CD14-positive monocyte (primary cell): Measurements from ENCODE around the gene FAM83B. TPM values are rescaled to one million over a fixed set of nuclear protein-coding genes. Genes with fewer than 3 reads are reported as not detected.
A peak's percentile ranks its signal among the peaks of the same experiment; 100 is the strongest.

ENCODE experiments used
- DNase-seq, 3 donors: peaks; one replicate each; pipeline ENCODE4 v3.0.0-alpha.2; 2011 to 2022
- H2AFZ ChIP-seq: 2 replicates; pipeline ENCODE4 v1.6.0; 2012; ENCODE audit warnings: mild to moderate bottlenecking, low read depth, low read length, inconsistent platforms; ENCODE audit not compliant: insufficient read depth, poor library complexity, severe bottlenecking
- H3K27ac ChIP-seq, 2 donors: 1 replicate in 1 of 2; 2 replicates in 1 of 2; pipeline ENCODE4 v1.5.1; 2012 to 2013; ENCODE audit warnings: low read length in 2 of 2, control low read depth in 1 of 2, inconsistent platforms in 1 of 2, low read depth in 1 of 2, mild to moderate bottlenecking in 1 of 2
- H3K27me3 ChIP-seq, 2 donors: one replicate each; pipeline versions ENCODE4 v1.6.0 to v1.6.1; 2011 to 2013; ENCODE audit warnings: low read length in 2 of 2; ENCODE audit not compliant: control insufficient read depth in 2 of 2, insufficient read depth in 2 of 2
- H3K36me3 ChIP-seq, 2 donors: replicated peaks in 1 of 2; 1 replicate in 1 of 2; 2 replicates in 1 of 2; pipeline versions ENCODE4 v1.5.1 to v1.6.1; 2012 to 2013; ENCODE audit warnings: low read length in 2 of 2, control low read depth in 1 of 2, inconsistent platforms in 1 of 2, mild to moderate bottlenecking in 1 of 2; ENCODE audit not compliant: insufficient read depth in 2 of 2, control insufficient read depth in 1 of 2
- H3K4me1 ChIP-seq, 2 donors: 1 replicate in 1 of 2; 2 replicates in 1 of 2; pipeline versions ENCODE4 v1.5.1 to v1.6.1; 2012 to 2013; ENCODE audit warnings: low read length in 2 of 2, control low read depth in 1 of 2, inconsistent platforms in 1 of 2, mild to moderate bottlenecking in 1 of 2, moderate library complexity in 1 of 2; ENCODE audit not compliant: insufficient read depth in 2 of 2, control insufficient read depth in 1 of 2
- H3K4me2 ChIP-seq: replicated peaks from 2 replicates; pipeline ENCODE3; 2012; ENCODE audit warnings: low read length, moderate library complexity, mild to moderate bottlenecking; ENCODE audit not compliant: poor library complexity, severe bottlenecking; ENCODE audit errors: extremely low read depth
- H3K4me3 ChIP-seq, 3 experiments: fragments of 200-600 bp in 1 of 3; sonication (generic) in 1 of 3; replicated peaks in 1 of 3; 1 replicate in 2 of 3; 2 replicates in 1 of 3; pipeline ENCODE4 v1.5.1; 2011 to 2013; ENCODE audit warnings: low read length in 3 of 3, mild to moderate bottlenecking in 3 of 3, control low read depth in 2 of 3, low read depth in 2 of 3, inconsistent platforms in 1 of 3, moderate library complexity in 1 of 3
- H3K79me2 ChIP-seq: 2 replicates; pipeline ENCODE4 v1.6.0; 2012; ENCODE audit warnings: mild to moderate bottlenecking, control low read depth, inconsistent platforms, low read length, moderate library complexity; ENCODE audit not compliant: insufficient read depth
- H3K9ac ChIP-seq: 2 replicates; pipeline ENCODE4 v1.6.0; 2017; ENCODE audit warnings: low read length, mild to moderate bottlenecking; ENCODE audit not compliant: insufficient read depth, poor library complexity, severe bottlenecking
- H3K9me3 ChIP-seq, 2 donors: replicated peaks in 1 of 2; 1 replicate in 1 of 2; 2 replicates in 1 of 2; pipeline versions ENCODE4 v1.5.1 to v1.6.1; 2012 to 2013; ENCODE audit warnings: low read length in 2 of 2, control low read depth in 1 of 2; ENCODE audit not compliant: control insufficient read depth in 1 of 2, insufficient read depth in 1 of 2
- H4K20me1 ChIP-seq: 2 replicates; pipeline ENCODE4 v1.6.0; 2012; ENCODE audit warnings: mild to moderate bottlenecking, low read length, control low read depth, moderate library complexity; ENCODE audit not compliant: insufficient read depth
- H3K27ac Mint-ChIP-seq, 7 donors: one replicate each; pipeline ENCODE4 v1.8.0; 2020; ENCODE audit warnings: mild to moderate bottlenecking in 7 of 7, mixed read lengths in 7 of 7, moderate library complexity in 6 of 7, inconsistent platforms in 2 of 7
- H3K27me3 Mint-ChIP-seq, 3 donors: one replicate each; pipeline ENCODE4 v1.8.0; 2021 to 2022; ENCODE audit warnings: low read depth in 3 of 3, mild to moderate bottlenecking in 3 of 3, mixed read lengths in 3 of 3, moderate library complexity in 3 of 3, inconsistent platforms in 1 of 3
- H3K36me3 Mint-ChIP-seq, 2 donors: one replicate each; pipeline ENCODE4 v1.8.0; 2020; ENCODE audit warnings: mixed read lengths in 2 of 2, inconsistent platforms in 1 of 2, mild to moderate bottlenecking in 1 of 2
- H3K4me1 Mint-ChIP-seq: one replicate; pipeline ENCODE4 v1.8.0; 2020; ENCODE audit warnings: mild to moderate bottlenecking, mixed read lengths
- H3K4me3 Mint-ChIP-seq, 2 donors: one replicate each; pipeline ENCODE4 v1.8.0; 2020; ENCODE audit warnings: mild to moderate bottlenecking in 2 of 2, mixed read lengths in 2 of 2, moderate library complexity in 1 of 2
- H3K9me3 Mint-ChIP-seq, 7 donors: one replicate each; pipeline ENCODE4 v1.8.0; 2020 to 2022; ENCODE audit warnings: mixed read lengths in 7 of 7, mild to moderate bottlenecking in 6 of 7, moderate library complexity in 6 of 7, inconsistent platforms in 2 of 7
- WGBS: methylation state at CpG from one replicate; pipeline ENCODE4 v1.1.5; 2013; ENCODE audit warnings: missing lambda C conversion rate; ENCODE audit not compliant: insufficient coverage; 5-methylcytosine and 5-hydroxymethylcytosine counted together
- intact Hi-C, 2 donors: fragments of 100-400 bp; cut with micrococcal nuclease; formaldehyde crosslinking; loops; one replicate each; pipeline versions ENCODE4 v1.15.0 to v1.15.1; 2023
- polyA plus RNA-seq, 3 donors: library from polyadenylated mRNA; depleted of rRNA in 1 of 3; unstranded in 2 of 3; stranded (reverse) in 1 of 3; fragments of 300-500 nt in 2 of 3; fragments of >200 nt in 1 of 3; fragmentation: Illumina TruSeq in 2 of 3; gene quantifications; 1 replicate in 2 of 3; 2 replicates in 1 of 3; pipeline ENCODE4 v1.2.3, GENCODE V29; 2012 to 2021
- TF ChIP-seq, protein P1 (sequence below): fragments of 200-600 bp; IDR thresholded peaks from one replicate; pipeline ENCODE4 v1.8.0; 2022; ENCODE audit warnings: antibody characterized with exemption, mild to moderate bottlenecking

FAM83B gene
- polyA plus RNA-seq, 3 donors = not detected

DNA sequence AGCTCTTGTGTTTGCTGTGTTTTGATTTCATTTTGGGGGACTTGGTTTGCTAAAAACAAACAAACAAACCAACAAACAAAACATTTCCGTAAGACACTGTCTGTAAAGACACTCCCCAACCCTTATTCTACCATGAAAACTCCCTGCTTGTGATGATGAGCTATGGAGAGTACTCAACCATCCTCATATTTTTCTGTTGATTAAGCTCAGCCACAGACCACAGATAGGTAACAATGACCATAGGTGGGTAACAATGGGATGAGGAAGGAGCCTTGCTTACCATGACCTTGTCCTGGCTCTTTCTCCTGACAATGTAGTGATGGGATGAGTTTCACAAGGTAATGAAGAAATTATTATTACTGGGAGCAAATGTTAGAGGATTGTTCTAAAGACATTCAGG, 11.4 kb upstream of the FAM83B start:
- peaks cover 0 to 7% (median 1%) of the 10 kb centered on the region in 7 donors for H3K9me3 Mint-ChIP-seq
- H3K36me3 ChIP-seq = no peaks in the 10 kb centered on the region
- intact Hi-C loops = no loop called here

DNA sequence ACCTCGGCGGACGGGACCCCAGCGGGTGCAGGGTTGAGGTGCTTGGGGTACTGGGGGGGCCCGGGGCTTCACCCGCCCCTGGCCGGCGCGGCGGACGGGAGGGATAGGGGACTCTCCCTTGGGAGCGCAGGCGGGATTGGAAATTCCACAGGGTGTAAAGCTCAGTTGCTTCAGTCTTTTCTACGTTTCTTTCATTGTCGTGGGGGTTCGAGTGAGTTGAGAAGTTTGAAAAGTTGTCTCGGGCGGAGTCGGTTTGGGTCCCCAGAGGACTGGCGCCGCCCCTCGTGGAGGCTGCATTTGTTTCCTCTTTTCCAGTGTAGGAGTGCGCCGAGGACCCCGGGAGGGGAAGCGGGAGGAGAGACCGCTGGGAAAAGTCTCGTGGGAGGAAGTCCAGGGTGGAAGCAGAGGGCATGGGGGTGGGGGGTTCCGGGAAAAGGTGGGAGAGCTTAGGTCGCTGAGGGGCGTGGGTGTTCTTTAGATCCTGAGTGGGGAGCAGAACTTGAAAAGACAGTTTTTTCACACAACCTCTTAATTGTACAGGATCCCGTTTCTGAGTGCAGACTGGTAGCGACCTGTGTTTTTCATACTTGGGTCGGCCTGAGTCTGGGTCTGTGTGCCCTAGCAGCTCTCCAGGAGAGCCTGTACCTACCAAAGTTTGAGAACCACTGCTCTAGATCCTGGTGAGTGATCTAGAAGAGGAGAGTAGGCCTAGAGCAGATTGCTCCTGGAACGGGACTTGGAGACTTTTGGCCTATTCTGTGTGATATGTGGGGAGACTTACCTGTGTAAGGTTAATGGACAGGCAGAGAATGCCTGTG, 495 bp downstream of the FAM83B start:
- Histone ChIP-seq H2AFZ (no peak overlapping the region), H3K36me3 (no peaks in the 10 kb centered on the region), H3K79me2 (no peaks in the 10 kb centered on the region), H3K4me1 (no peaks in the 10 kb centered on the region), H3K4me3 (peak overlapping the region in 1 of 3 experiments; percentile 43), H3K27ac (no peak overlapping the region), H3K4me2 (peak overlapping the region; percentile 43), H3K9me3 (peaks cover 0 to 7% of the 10 kb centered on the region in 2 donors), H3K27me3 (peaks cover 18 to 31% of the 10 kb centered on the region in 2 donors), H4K20me1 (no peaks in the 10 kb centered on the region), H3K9ac (no peak overlapping the region)
- H3K27ac Mint-ChIP-seq = no peak overlapping the region
- intact Hi-C loops = no loop called here
- H3K4me3 Mint-ChIP-seq = peak overlapping the region; percentile 47 to 90
- H3K36me3 Mint-ChIP-seq = peaks cover 0 to 2% of the 10 kb centered on the region in 2 donors
- 6% methylated on average over 30 of the region's 35 CpGs for WGBS
- TF ChIP-seq, protein P1, sequence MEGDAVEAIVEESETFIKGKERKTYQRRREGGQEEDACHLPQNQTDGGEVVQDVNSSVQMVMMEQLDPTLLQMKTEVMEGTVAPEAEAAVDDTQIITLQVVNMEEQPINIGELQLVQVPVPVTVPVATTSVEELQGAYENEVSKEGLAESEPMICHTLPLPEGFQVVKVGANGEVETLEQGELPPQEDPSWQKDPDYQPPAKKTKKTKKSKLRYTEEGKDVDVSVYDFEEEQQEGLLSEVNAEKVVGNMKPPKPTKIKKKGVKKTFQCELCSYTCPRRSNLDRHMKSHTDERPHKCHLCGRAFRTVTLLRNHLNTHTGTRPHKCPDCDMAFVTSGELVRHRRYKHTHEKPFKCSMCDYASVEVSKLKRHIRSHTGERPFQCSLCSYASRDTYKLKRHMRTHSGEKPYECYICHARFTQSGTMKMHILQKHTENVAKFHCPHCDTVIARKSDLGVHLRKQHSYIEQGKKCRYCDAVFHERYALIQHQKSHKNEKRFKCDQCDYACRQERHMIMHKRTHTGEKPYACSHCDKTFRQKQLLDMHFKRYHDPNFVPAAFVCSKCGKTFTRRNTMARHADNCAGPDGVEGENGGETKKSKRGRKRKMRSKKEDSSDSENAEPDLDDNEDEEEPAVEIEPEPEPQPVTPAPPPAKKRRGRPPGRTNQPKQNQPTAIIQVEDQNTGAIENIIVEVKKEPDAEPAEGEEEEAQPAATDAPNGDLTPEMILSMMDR = no peak
- H3K4me1 Mint-ChIP-seq = peaks cover 3% of the 10 kb centered on the region
- no peak for DNase-seq
- peaks cover 28 to 32% (median 29%) of the 10 kb centered on the region in 3 donors for H3K27me3 Mint-ChIP-seq
- H3K9me3 Mint-ChIP-seq = peaks cover 3 to 19% (median 6%) of the 10 kb centered on the region in 7 donors

More for the DNA sequence above, 11.4 kb upstream of the FAM83B start:
- Histone ChIP-seq H3K79me2 (no peaks in the 10 kb centered on the region), H3K9ac (no peak overlapping the region), H3K4me3 (no peak overlapping the region), H3K9me3 (no peaks in the 10 kb centered on the region), H3K27me3 (no peaks in the 10 kb centered on the region), H3K4me1 (no peaks in the 10 kb centered on the region), H2AFZ (no peak overlapping the region), H3K4me2 (no peak overlapping the region), H3K27ac (no peak overlapping the region), H4K20me1 (no peaks in the 10 kb centered on the region)
- no peak overlapping the region for H3K27ac Mint-ChIP-seq
- peaks cover 0 to 2% (median 0%) of the 10 kb centered on the region in 3 donors for H3K27me3 Mint-ChIP-seq
- H3K4me3 Mint-ChIP-seq = no peak overlapping the region
- no peaks in the 10 kb centered on the region for H3K36me3 Mint-ChIP-seq
- WGBS = no CpG with 5 or more reads among the region's 1 CpG
- H3K4me1 Mint-ChIP-seq = no peaks in the 10 kb centered on the region
- TF ChIP-seq, protein P1 = no peak
- DNase-seq = no peak
